NCI-H2227 (cell line): ENCODE measurements around the gene PLK1.
"Not testable (repeated sequence)": the region's sequence is repeated elsewhere in the genome, so short reads cannot be mapped to it uniquely, and the experiment has no call there.

Experiments
- DNase-seq: peaks from one replicate; lab custom pipeline; 2025; ENCODE audit not compliant: unreplicated experiment; lab: John Stamatoyannopoulos, UW

PLK1 gene

GRCh38 chr16:23706439-23706838 is 27.8 kb downstream of the PLK1 start:
- DNase-seq: no peak

DNA sequence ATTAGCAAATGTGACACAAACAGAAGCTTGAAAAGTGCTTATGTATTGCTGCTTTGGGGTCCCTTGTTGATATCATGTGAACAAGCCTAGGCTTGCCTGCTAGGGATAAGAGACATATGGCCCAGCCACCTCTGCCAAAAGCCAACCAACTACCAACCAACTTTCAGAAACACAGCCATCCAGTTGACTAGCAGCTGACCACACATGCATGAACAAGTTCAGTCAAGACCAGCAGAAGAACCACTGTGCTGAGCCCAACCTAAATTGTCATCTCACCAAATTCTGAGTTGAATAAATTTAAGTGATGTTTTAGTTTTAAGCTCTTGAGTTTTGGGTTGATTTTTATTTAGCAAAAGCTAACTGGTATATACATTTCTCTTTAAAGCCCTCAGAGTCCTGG is 30.8 kb downstream of the PLK1 start:
- no peak for DNase-seq

DNA sequence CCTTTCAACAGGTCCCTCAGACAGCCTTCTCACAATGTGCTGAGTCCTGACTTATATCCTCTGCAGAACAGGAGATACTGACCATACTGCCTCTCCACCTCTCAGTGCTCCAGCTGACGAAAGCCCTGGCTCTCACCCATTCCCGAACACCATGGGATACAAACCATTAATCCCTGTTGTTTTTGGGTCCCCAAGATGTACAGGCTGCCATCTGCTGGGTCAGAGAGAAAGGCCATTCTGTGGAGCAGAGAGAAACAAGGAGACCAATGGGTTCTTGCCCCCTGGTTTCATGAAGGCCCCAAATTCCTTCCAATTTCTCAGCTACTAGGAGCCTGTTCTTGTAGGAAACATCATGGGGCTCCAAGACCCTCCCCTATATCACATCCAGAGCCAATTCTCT is 31.3 kb downstream of the PLK1 start:
- no peak for DNase-seq

DNA sequence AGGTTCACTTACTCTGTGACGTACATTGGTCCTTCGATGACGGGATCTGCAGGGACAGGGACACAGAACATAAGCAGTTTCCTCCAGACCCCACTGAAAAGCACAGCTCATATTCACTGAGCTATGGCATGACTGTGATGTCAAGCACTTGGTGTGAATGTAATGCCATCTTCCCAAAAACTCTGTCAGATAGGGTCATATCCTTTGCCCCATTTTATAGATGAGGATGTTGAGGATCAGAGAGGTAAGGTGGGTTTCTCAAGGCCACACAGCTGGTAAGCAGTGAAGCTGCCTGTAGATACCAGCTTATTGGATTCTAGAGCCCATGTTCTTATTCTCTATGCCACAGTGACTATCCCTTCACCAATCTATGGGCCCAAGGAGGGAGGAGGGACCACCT is 31.8 kb downstream of the PLK1 start:
- DNase-seq: no peak

GRCh38 chr16:23711785-23712184 is 33.1 kb downstream of the PLK1 start:
- DNase-seq: no peak

- DNase-seq: no peak
Measured at GRCh38 chr16:23712976-23713375, 34.3 kb downstream of the PLK1 start, which contains the start of gene ERN2. TSS of gene ERN2 (minus strand) at chr16:23713222. CDS start at chr16:23713187, 35 bp downstream.

DNA sequence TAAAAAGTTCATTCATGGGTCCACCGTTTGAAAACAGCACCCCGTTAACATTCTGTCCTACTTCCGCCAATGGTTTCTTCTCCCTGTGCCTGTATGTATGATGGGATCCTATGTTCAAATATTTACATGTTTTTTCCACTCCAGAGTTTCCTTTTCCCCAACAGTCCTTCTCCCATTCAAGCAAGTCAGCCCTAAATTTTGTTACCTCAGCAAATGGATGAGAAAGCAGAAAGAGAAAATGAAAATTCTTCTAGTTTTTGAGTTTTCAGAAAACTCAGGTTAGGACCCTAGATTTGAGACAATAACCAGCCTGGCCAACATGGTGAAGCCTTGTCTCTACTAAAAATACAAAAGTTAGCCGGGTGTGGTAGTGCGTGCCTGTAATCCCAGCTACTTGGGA is 37.8 kb downstream of the PLK1 start:
- no peak for DNase-seq

DNA sequence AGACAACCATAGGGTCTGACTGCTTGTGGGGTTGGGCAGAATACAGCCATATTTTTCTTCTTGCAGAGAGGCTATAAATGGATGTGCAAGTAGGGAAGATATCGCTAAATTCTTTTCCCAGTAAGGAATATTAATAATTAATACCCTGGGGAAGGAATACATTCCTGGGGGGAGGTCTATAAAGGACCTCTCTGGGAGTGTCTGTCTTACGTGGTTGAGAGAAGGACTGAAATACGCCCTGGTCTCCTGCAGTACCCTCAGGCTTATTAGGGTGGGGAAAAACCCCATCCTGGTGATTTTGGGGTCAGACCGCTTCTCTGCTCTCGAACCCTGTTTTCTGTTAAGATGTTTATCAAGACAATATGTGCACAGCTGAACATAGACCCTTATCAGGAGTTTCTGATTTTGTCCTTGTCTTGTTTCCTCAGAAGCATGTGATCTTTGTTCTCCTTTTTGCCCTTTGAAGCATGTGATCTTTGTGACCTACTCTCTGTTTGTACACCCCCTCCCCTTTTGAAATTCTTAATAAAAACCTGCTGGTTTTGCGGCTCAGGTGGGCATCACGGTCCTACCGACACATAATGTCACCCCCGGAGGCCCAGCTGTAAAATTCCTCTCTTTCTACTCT is 44.0 kb downstream of the PLK1 start:
- DNase-seq: not testable (repeated sequence)

DNA sequence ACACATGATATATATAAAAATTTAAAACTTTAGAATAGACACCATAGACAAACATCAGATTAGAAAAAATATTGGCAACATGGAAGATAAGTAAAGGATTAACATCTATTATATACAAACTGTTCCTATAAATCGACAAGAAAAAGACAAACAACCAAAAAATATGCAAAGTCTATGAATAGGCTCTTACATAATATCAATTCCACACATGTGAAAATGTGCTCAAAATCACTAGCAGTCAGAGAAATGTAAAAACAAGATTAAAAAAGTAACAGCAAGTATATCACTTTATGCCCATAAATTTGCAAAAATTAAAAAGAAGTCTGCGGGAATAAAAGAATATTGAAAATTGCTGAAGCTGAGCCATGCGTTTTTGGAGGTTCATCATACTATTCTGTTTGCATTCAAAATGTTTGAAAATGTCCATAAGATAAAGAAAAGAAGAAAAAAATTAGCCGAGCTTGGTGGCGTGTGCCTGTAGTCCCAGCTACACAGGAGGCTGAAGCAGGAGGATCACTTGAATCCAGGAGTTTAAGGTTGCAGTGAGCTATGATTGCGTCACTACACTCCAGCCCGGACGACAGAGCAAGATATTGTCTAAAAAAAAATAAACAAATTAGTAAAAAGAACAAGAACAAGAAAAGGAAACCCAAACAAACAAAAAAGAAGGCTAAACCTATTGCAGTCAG is 45.6 kb downstream of the PLK1 start:
- no peak for DNase-seq

- no peak for DNase-seq
Measured at GRCh38 chr16:23724785-23725131, 46.1 kb downstream of the PLK1 start.

DNA sequence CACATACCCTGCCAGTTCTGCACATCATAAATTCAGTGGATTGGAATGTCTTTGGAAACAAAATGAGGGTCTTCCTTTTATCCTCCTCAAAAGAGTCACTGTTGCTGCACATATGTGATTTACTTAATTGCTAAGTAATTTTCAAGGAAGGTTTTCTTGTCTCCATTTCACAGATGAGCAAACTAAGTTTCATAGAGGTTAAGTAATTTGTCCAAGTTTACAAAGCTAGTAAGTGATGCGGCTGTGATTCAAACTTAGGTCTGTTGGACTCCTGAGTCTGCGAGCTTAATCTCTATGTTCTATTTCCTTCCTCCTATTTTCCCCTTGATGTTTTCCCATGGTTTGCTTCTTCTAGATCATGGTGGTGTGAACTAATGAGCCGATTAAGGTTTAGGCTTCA is 48.0 kb downstream of the PLK1 start:
- no peak for DNase-seq

DNA sequence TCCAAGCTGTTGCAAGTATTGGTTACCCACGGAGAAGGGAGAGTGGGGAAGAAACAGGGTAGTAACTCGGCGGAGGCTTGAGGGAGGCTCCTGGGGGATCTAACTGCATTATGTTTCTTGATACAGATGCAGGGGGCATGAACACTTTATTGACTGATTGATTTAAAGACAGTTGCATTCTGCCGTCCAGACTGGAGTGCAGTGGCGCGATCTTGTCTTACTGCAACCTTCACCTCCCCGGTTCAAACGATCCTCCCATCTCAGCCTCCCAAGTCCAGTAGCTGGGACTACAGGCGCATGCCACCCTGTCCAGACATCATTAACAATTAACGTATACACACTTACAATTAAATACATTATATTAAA is 49.4 kb downstream of the PLK1 start:
- DNase-seq: no peak

- no peak for DNase-seq
Measured at GRCh38 chr16:23729503-23730424, 51.1 kb downstream of the PLK1 start.

GRCh38 chr16:23734176-23734893 is 55.6 kb downstream of the PLK1 start:
- DNase-seq: no peak

DNA sequence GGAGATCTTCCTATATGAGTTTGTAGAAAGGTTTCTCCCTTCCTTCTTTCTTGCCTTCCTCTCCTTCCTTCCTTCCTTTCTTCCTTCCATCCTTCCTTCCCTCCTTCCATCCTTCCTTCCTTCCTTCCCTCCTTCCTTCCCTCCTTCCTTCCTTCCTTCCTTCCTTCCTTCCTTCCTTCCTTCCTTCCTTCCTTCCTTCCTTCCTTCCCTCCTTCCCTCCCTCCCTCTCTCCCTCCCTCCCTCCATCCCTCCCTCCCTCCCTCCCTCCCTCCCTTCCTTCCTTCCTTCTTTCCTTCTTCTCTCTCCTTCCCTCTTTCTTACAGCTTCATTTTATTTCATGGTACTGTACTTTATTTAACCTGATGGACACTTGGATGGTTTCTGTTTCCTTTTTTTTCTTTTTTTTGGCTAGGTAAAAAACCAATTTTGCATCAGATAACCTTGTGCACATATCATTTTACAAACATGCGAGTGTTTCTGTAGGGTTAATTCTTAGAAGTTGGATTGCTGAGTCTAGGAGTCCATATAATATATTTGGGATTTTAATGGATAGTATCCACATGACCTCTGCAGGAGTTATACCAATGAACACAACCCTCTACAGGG is 58.8 kb downstream of the PLK1 start:
- not testable (repeated sequence) for DNase-seq

GRCh38 chr16:23739516-23739915 is 60.8 kb downstream of the PLK1 start:
- no peak for DNase-seq
